Measurements from ENCODE around the gene MARCO. TPM values are rescaled to one million over a fixed set of nuclear protein-coding genes. Genes with fewer than 3 reads are reported as not detected.
A peak's percentile ranks its signal among the peaks of the same experiment; 100 is the strongest.

MARCO gene
- total RNA-seq, 1 experiment from 2014 or later: not detected

DNA sequence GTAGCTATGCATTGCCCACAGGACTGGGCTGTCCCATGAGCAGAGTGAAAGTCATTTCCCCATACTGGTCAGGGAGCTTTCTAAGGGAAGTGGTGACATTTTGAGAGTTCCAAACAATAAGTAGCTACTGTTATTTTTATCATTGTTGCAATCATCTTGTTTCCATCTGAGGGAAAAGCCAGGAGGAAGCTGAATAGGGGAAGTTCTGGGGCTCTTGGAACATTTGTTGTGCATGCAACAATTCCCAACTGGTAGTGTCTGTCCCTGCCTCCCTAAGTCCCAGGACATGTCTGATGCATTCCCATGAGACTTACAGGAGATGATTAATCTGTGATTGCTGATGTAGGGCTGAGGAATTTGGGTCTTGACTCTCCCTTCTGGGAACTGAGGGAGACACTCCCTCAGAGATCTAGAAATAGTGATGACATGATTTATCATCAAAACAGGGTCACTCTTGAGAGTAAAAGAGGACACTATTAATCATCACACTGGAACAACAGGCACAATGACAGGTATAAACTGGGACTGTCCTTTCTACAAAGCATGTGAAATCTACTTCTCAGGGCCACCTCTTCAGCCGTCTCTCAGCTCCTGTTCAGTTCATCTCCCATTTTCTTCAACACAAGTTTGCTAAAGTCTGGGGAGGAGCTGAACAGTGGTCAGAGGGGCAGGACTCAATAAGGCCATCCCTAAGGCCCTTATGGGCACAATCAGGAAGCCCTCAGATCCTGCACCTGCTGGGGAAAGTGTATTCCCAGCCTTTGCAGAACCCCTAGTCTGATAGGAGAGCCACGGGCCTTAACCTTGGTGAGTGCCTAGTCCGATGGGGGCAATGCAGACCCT, 28.0 kb upstream of the MARCO start:
- peaks cover 33% of the 10 kb centered on the region for H3F3A ChIP-seq (ENCODE audit: insufficient read depth, low read depth)
- H3K27ac ChIP-seq: peak overlapping the region; percentile 99
- H3K36me3 ChIP-seq (ENCODE audit: low read depth): no peaks in the 10 kb centered on the region
- DNase-seq: peak in 1 of 2 experiments; percentile 99
- TF ChIP-seq EZH2 (IDR thresholded peaks at IDR 0.05; ENCODE audit: low read depth): no peak
- TF ChIP-seq, protein P1, sequence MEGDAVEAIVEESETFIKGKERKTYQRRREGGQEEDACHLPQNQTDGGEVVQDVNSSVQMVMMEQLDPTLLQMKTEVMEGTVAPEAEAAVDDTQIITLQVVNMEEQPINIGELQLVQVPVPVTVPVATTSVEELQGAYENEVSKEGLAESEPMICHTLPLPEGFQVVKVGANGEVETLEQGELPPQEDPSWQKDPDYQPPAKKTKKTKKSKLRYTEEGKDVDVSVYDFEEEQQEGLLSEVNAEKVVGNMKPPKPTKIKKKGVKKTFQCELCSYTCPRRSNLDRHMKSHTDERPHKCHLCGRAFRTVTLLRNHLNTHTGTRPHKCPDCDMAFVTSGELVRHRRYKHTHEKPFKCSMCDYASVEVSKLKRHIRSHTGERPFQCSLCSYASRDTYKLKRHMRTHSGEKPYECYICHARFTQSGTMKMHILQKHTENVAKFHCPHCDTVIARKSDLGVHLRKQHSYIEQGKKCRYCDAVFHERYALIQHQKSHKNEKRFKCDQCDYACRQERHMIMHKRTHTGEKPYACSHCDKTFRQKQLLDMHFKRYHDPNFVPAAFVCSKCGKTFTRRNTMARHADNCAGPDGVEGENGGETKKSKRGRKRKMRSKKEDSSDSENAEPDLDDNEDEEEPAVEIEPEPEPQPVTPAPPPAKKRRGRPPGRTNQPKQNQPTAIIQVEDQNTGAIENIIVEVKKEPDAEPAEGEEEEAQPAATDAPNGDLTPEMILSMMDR (conservative IDR thresholded peaks at IDR 0.05): no peak
- peaks cover 41% of the 10 kb centered on the region for H3K4me1 ChIP-seq (replicated peaks; ENCODE audit: insufficient read depth)
- no peak overlapping the region for H2AFZ ChIP-seq
- intact Hi-C loops (cut with micrococcal nuclease; ENCODE audit: unreplicated experiment): no loop called here
- no peaks in the 10 kb centered on the region for H4K20me1 ChIP-seq (ENCODE audit: insufficient read depth)
- H3K9me2 ChIP-seq (ENCODE audit: insufficient read depth): no peaks in the 10 kb centered on the region
- H3K4me2 ChIP-seq: peak overlapping the region; percentile 71
- no peaks in the 10 kb centered on the region for H3K27me3 ChIP-seq (ENCODE audit: insufficient read depth, low read depth)
- BruUV-seq (replicated peaks): no TSS peak
- ChIA-PET POLR2A (ENCODE audit: unreplicated experiment) (no interaction called here), CTCF (no interaction called here)
- no peaks in the 10 kb centered on the region; the same call in none of the 2 replicates for H3K9me3 ChIP-seq (ENCODE audit: insufficient read depth, low read depth)
- H3K4me3 ChIP-seq: peak overlapping the region; percentile 8; the same call in 1 of the 2 replicates
- no peaks in the 10 kb centered on the region for H3K79me2 ChIP-seq (ENCODE audit: low read depth)

DNA sequence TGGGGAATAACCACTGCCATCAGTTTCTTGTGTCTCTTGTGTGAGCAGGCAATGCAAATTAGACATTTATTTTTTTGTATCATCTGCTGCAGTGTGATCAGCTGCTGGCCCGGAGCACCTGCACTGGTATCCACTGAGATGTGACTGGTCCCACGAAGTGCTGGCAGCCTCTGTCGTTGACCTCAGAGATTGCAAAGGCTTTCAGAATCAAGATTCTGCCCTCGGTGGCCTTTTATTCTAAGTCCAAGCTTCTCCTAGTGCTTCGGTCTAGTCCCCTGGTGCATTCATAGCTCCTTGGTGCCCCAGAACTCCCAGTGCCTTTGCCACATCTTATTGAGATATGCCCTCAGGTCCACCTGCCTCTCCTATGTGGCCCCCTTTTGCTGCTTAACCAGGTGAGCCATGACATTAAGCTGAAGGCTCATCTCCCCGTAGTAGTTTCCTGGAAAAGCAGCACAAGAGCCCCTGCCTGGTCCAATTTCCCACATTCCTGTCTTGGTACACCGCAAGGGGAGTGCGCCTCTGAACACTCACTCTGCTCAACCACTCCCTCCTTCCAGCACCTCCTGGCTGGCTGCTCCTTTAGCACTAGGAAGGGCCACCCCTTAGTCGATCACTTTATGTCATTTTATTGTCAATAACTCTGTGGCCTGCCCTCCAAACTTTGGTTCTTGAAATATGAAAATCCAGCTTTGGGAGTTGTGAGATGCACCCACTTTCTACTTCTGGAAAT, 27.1 kb upstream of the MARCO start:
- H3K79me2 ChIP-seq (ENCODE audit: low read depth): no peaks in the 10 kb centered on the region
- H4K20me1 ChIP-seq (ENCODE audit: insufficient read depth): no peaks in the 10 kb centered on the region
- peaks cover 33% of the 10 kb centered on the region for H3F3A ChIP-seq (ENCODE audit: insufficient read depth, low read depth)
- ChIA-PET CTCF (no interaction called here), POLR2A (ENCODE audit: unreplicated experiment) (no interaction called here)
- no peak overlapping the region for H3K4me3 ChIP-seq
- peak overlapping the region; percentile 71 for H3K4me2 ChIP-seq
- H3K9me2 ChIP-seq (ENCODE audit: insufficient read depth): no peaks in the 10 kb centered on the region
- peaks cover 41% of the 10 kb centered on the region for H3K4me1 ChIP-seq (replicated peaks; ENCODE audit: insufficient read depth)
- no peaks in the 10 kb centered on the region for H3K27me3 ChIP-seq (ENCODE audit: insufficient read depth, low read depth)
- peak overlapping the region; percentile 99 for H3K27ac ChIP-seq
- no TSS peak for BruUV-seq (replicated peaks)
- intact Hi-C loops (cut with micrococcal nuclease; ENCODE audit: unreplicated experiment): no loop called here
- no peaks in the 10 kb centered on the region; the same call in none of the 2 replicates for H3K9me3 ChIP-seq (ENCODE audit: insufficient read depth, low read depth)
- DNase-seq: no peak
- no peak overlapping the region for H2AFZ ChIP-seq
- no peaks in the 10 kb centered on the region for H3K36me3 ChIP-seq (ENCODE audit: low read depth)
- TF ChIP-seq, protein P1 (conservative IDR thresholded peaks at IDR 0.05): no peak
- no peak for TF ChIP-seq EZH2 (IDR thresholded peaks at IDR 0.05; ENCODE audit: low read depth)

DNA sequence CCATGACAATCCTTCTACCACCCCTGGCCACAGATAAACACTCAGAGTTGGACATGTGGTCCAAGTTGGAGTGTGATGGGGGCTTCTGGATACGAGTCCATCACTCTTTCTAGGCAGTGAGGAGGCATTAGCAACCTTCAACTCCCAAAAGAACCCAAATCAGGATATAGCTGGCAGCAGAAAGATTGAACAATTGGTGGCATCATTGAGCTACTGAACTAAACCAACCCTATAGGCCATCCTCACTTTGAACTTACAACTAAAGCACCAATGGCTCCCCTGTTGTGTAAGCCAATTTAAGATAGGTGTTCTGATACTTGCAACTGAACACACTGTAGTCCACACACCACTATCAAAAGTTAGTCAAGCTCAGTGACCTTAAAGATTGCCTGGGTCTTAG, 24.0 kb upstream of the MARCO start:
- H3K4me2 ChIP-seq: no peak overlapping the region
- no peak overlapping the region for H2AFZ ChIP-seq
- intact Hi-C loops (cut with micrococcal nuclease; ENCODE audit: unreplicated experiment): no loop called here
- peaks cover 20% of the 10 kb centered on the region for H3F3A ChIP-seq (ENCODE audit: insufficient read depth, low read depth)
- CTCF ChIA-PET: no interaction called here
- H3K36me3 ChIP-seq (ENCODE audit: low read depth): no peaks in the 10 kb centered on the region
- H3K4me3 ChIP-seq: no peak overlapping the region
- no peak overlapping the region for H3K27ac ChIP-seq
- peak in 1 of 2 experiments; percentile 26 for DNase-seq
- no peaks in the 10 kb centered on the region for H3K9me2 ChIP-seq (ENCODE audit: insufficient read depth)
- no peaks in the 10 kb centered on the region for H4K20me1 ChIP-seq (ENCODE audit: insufficient read depth)
- no TSS peak for BruUV-seq (replicated peaks)
- TF ChIP-seq EZH2 (IDR thresholded peaks at IDR 0.05; ENCODE audit: low read depth): no peak
- TF ChIP-seq, protein P1 (conservative IDR thresholded peaks at IDR 0.05): no peak
- no peaks in the 10 kb centered on the region; the same call in none of the 2 replicates for H3K9me3 ChIP-seq (ENCODE audit: insufficient read depth, low read depth)
- H3K79me2 ChIP-seq (ENCODE audit: low read depth): no peaks in the 10 kb centered on the region
- H3K27me3 ChIP-seq (ENCODE audit: insufficient read depth, low read depth): no peaks in the 10 kb centered on the region
- POLR2A ChIA-PET (ENCODE audit: unreplicated experiment): no interaction called here
- peaks cover 36% of the 10 kb centered on the region for H3K4me1 ChIP-seq (replicated peaks; ENCODE audit: insufficient read depth)

Data from PC-9 (cell line).